ENCODE results near the gene GCN1. TPM values are rescaled to one million over a fixed set of nuclear protein-coding genes. Genes with fewer than 3 reads are reported as not detected.
A peak's percentile ranks its signal among the peaks of the same experiment; 100 is the strongest.
"Not testable (repeated sequence)": the region's sequence is repeated elsewhere in the genome, so short reads cannot be mapped to it uniquely, and the experiment has no call there.

The GCN1 gene
- total RNA-seq, 6 experiments from 2014 or later, result 29.9 to 62.8 (median 39.4) TPM

DNA sequence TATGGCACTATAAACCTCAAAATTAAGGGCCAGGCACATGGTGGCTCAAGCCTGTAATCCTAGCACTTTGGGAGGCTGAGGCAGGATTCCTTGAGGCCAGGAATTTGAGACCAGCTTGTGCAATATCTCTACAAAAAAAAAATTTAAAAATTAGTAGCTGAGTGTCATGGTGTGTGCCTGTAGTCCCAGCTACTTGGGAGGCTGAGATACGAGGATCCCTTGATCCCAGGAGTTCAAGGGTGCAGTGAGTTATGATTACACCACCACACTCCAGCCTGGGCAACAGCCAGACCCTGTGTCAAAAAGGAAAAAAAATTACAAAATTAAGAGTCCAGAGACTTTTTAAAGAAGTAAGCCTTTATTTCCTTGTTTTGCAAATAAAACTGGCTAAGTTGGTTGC is 1.8 kb upstream of the GCN1 start:
- H3K4me3 ChIP-seq, result no peak overlapping the region
- intact Hi-C loops (cut with DNase I), result no loop called here
- DNase-seq, result no peak
- H3K9me3 ChIP-seq, result no peaks in the 10 kb centered on the region
- H3K27me3 ChIP-seq, result no peaks in the 10 kb centered on the region
- no peak for ATAC-seq
- H3K4me1 ChIP-seq, result peaks cover 0 to 35% (median 14%) of the 10 kb centered on the region in 4 donors
- TF ChIP-seq POLR2A (IDR thresholded peaks at IDR 0.05), result no peak
- TF ChIP-seq, protein P1, sequence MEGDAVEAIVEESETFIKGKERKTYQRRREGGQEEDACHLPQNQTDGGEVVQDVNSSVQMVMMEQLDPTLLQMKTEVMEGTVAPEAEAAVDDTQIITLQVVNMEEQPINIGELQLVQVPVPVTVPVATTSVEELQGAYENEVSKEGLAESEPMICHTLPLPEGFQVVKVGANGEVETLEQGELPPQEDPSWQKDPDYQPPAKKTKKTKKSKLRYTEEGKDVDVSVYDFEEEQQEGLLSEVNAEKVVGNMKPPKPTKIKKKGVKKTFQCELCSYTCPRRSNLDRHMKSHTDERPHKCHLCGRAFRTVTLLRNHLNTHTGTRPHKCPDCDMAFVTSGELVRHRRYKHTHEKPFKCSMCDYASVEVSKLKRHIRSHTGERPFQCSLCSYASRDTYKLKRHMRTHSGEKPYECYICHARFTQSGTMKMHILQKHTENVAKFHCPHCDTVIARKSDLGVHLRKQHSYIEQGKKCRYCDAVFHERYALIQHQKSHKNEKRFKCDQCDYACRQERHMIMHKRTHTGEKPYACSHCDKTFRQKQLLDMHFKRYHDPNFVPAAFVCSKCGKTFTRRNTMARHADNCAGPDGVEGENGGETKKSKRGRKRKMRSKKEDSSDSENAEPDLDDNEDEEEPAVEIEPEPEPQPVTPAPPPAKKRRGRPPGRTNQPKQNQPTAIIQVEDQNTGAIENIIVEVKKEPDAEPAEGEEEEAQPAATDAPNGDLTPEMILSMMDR (IDR thresholded peaks at IDR 0.05), result no peak
- H3K27ac ChIP-seq, result no peak overlapping the region
- WGBS (ENCODE audit: insufficient coverage, low coverage, low lambda C conversion rate, missing lambda C conversion rate), result 14% methylated on average over 1 of the region's 1 CpG
- H3K36me3 ChIP-seq, result peaks cover 0 to 40% (median 27%) of the 10 kb centered on the region in 4 donors

DNA sequence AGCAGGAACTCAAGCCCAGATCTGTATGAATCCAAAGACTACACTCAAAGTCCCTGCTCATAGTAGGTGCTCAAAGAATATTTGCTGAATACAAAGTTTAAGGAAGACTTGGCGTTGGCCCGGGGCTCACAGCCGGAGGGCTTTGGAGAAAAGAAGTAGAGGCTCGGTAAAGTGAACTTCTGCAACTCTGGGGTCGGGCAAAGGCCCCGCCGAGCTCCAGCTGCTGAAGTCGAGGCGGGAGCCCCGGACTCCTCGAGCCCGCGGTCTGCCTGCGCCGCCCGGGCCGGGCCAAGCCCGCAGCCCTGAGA is 335 bp downstream of the GCN1 start:
- intact Hi-C loops (cut with DNase I), result no loop called here

DNA sequence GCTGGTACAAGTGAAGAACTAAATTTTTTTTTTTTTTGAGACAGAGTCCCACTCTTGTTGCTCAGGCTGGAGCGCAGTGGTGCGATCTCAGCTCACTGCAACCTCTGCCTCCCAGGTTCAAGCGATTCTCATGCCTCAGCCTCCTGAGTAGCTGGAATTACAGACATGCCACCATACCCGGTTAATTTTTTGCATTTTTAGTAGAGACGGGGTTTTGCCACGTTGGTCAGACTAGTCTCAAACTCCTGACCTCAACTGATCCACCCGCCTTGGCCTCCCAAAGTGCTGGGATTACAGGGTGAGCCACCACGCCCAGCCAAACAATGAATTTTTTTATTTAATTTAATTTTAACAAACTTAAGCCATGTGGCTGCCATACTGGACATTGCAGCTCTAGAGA is 1.2 kb downstream of the GCN1 start:
- Histone ChIP-seq H3K36me3 (peaks cover 0 to 43% (median 23%) of the 10 kb centered on the region in 4 donors), H3K4me3 (peak overlapping the region in 2 of 3 donors; percentile 93 to 99), H3K4me1 (peaks cover 0 to 21% (median 8%) of the 10 kb centered on the region in 4 donors)
- H3K27ac ChIP-seq; DNase-seq; H3K27me3 ChIP-seq; H3K9me3 ChIP-seq; ATAC-seq; intact Hi-C loops (cut with DNase I): not testable (repeated sequence)
- WGBS (ENCODE audit: insufficient coverage, low coverage, low lambda C conversion rate, missing lambda C conversion rate), result 86% methylated on average over 8 of the region's 8 CpGs

More for the DNA sequence above, 335 bp downstream of the GCN1 start:
- Histone ChIP-seq H3K4me1 (peaks cover 0 to 25% (median 9%) of the 10 kb centered on the region in 4 donors), H3K4me3 (peak overlapping the region; percentile 93 to 99 (median 98)), H3K9me3 (no peaks in the 10 kb centered on the region), H3K27me3 (no peaks in the 10 kb centered on the region), H3K27ac (peak overlapping the region; percentile 78 to 85 (median 83)), H3K36me3 (peaks cover 0 to 43% (median 26%) of the 10 kb centered on the region in 4 donors)
- WGBS (ENCODE audit: insufficient coverage, low coverage, low lambda C conversion rate, missing lambda C conversion rate), result 0% methylated on average over 3 of the region's 18 CpGs
- TF ChIP-seq, protein P1 (IDR thresholded peaks at IDR 0.05), result no peak
- TF ChIP-seq POLR2A (IDR thresholded peaks at IDR 0.05), result no peak
- ATAC-seq (peak in 1 of 4 donors; percentile 46), DNase-seq (no peak)

DNA sequence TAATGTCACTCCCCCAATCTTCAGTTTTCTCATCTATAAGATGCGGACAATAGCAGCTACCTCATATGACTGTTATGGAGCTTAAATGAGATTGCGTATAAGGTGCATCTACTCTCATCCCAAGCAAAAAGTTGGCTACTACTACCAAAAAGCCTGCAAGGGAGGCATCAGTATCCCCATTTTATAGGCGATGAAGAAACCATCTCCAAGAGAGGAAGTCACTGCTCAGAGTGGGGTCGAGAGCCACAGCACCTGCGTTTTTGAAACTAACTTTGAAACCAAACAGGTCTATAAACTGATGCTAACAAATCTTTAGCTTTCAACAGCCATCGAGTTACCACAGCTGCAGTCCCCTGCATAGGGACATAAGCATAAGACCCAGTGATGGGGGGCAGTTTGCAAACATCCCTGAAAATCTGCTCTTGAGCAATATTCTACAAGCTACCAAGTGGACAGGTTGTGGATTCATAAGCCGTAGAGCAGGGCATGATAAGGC is 3.5 kb downstream of the GCN1 start:
- 88% methylated on average over 5 of the region's 7 CpGs for WGBS (ENCODE audit: insufficient coverage, low coverage, low lambda C conversion rate, missing lambda C conversion rate)
- no peaks in the 10 kb centered on the region for H3K27me3 ChIP-seq
- ATAC-seq (no peak), DNase-seq (no peak)
- no peaks in the 10 kb centered on the region for H3K9me3 ChIP-seq
- no peak overlapping the region for H3K4me3 ChIP-seq
- peaks cover 0 to 21% (median 8%) of the 10 kb centered on the region in 4 donors for H3K4me1 ChIP-seq
- no peak overlapping the region for H3K27ac ChIP-seq
- no peak for TF ChIP-seq POLR2A (IDR thresholded peaks at IDR 0.05)
- TF ChIP-seq, protein P1 (IDR thresholded peaks at IDR 0.05), result no peak
- peaks cover 0 to 39% (median 22%) of the 10 kb centered on the region in 4 donors for H3K36me3 ChIP-seq
- intact Hi-C loops (cut with DNase I), result no loop called here

DNA sequence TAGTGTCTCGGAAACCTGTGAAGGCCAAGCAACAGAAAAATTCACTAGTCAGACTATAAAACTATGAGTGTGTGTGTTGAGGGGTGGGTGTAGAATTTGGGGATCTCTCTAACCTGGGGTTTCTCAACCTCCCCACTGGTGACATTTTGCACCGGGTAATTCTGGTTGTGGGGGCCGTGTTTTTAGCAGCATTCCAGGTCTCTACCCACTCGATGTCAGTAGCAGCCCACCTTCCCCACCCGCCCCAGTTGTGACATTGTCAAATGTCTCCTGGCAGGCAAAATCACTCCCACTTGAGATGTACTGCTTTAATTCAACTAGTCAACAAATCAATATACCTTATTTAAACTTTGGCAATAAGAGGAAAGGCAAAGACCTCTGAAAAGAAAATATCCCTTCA is 4.1 kb downstream of the GCN1 start:
- TF ChIP-seq POLR2A (IDR thresholded peaks at IDR 0.05), result no peak
- TF ChIP-seq, protein P1 (IDR thresholded peaks at IDR 0.05), result no peak
- no peak for ATAC-seq
- DNase-seq, result no peak
- H3K9me3 ChIP-seq, result no peaks in the 10 kb centered on the region
- intact Hi-C loops (cut with DNase I), result no loop called here
- H3K4me3 ChIP-seq, result no peak overlapping the region
- H3K36me3 ChIP-seq, result peaks cover 0 to 38% (median 22%) of the 10 kb centered on the region in 4 donors
- H3K4me1 ChIP-seq, result peaks cover 0 to 16% (median 8%) of the 10 kb centered on the region in 4 donors
- H3K27me3 ChIP-seq, result no peaks in the 10 kb centered on the region
- no peak overlapping the region for H3K27ac ChIP-seq
- WGBS (ENCODE audit: insufficient coverage, low coverage, low lambda C conversion rate, missing lambda C conversion rate), result 90% methylated on average over 4 of the region's 5 CpGs
